NT2/D1 (cell line): ENCODE results near the gene UMAD1.

Source experiments
- DNase-seq: peaks from one replicate; pipeline ENCODE4 v3.0.0-alpha.2; 2011; ENCODE audit warnings: low read depth, low spot score
- H3K27me3 ChIP-seq: 2 replicates; pipeline ENCODE4 v1.6.0; 2011; ENCODE audit warnings: mild to moderate bottlenecking; ENCODE audit not compliant: insufficient read length, insufficient read depth
- H3K36me3 ChIP-seq: 2 replicates; pipeline ENCODE4 v1.6.1; 2011; ENCODE audit warnings: mild to moderate bottlenecking, low read length, mixed read lengths; ENCODE audit not compliant: insufficient read depth, insufficient read length
- H3K4me1 ChIP-seq: 2 replicates; pipeline ENCODE4 v1.5.1; 2011; ENCODE audit not compliant: insufficient read depth, insufficient read length
- H3K4me3 ChIP-seq: 2 replicates; pipeline ENCODE4 v1.5.1; 2011; ENCODE audit warnings: low read depth; ENCODE audit not compliant: insufficient read length
- H3K9ac ChIP-seq: 2 replicates; pipeline ENCODE4 v1.6.0; 2011; ENCODE audit warnings: low read depth; ENCODE audit not compliant: insufficient read length
- H3K9me3 ChIP-seq: 2 replicates; pipeline ENCODE4 v1.5.1; 2011; ENCODE audit warnings: mild to moderate bottlenecking, low read length; ENCODE audit not compliant: insufficient read depth
- SUZ12 ChIP-seq: IDR thresholded peaks from 2 replicates; pipeline ENCODE4 v1.6.1; 2011; ENCODE audit not compliant: insufficient read length, insufficient read depth; ENCODE audit errors: extremely low read depth
- YY1 ChIP-seq: IDR thresholded peaks from 2 replicates; pipeline ENCODE4 v1.6.1; 2011; ENCODE audit not compliant: insufficient read length, insufficient read depth
- ZNF274 ChIP-seq: IDR thresholded peaks from 2 replicates; pipeline ENCODE4 v1.6.1; 2011; ENCODE audit warnings: mild to moderate bottlenecking, low read depth, low read length

UMAD1 gene

GRCh38 chr7:7737674-7738073, 97.1 kb downstream of the UMAD1 start:
- Histone ChIP-seq H3K4me1 (no peaks in the 10 kb centered on the region), H3K9me3 (no peaks in the 10 kb centered on the region), H3K4me3 (no peak overlapping the region), H3K36me3 (no peaks in the 10 kb centered on the region), H3K27me3 (no peaks in the 10 kb centered on the region), H3K9ac (no peak overlapping the region)
- TF ChIP-seq ZNF274 (no peak), YY1 (no peak), SUZ12 (no peak)
- no peak for DNase-seq

- Histone ChIP-seq H3K9me3 (no peaks in the 10 kb centered on the region), H3K4me3 (no peak overlapping the region), H3K36me3 (no peaks in the 10 kb centered on the region), H3K4me1 (no peaks in the 10 kb centered on the region), H3K27me3 (no peaks in the 10 kb centered on the region), H3K9ac (no peak overlapping the region)
- DNase-seq = no peak
- TF ChIP-seq YY1 = no peak
- no peak for TF ChIP-seq SUZ12
- TF ChIP-seq ZNF274 = no peak
These were observed 97.6 kb downstream of the UMAD1 start for GRCh38 chr7:7738177-7738576.

GRCh38 chr7:7738622-7739021, 98.1 kb downstream of the UMAD1 start:
- H3K4me1 ChIP-seq = no peaks in the 10 kb centered on the region
- H3K36me3 ChIP-seq = no peaks in the 10 kb centered on the region
- no peaks in the 10 kb centered on the region for H3K9me3 ChIP-seq
- H3K27me3 ChIP-seq = no peaks in the 10 kb centered on the region
- no peak overlapping the region for H3K4me3 ChIP-seq
- no peak for TF ChIP-seq YY1
- TF ChIP-seq ZNF274 = no peak
- TF ChIP-seq SUZ12 = no peak
- DNase-seq = no peak
- H3K9ac ChIP-seq = no peak overlapping the region

GRCh38 chr7:7739204-7740036, 98.9 kb downstream of the UMAD1 start:
- DNase-seq = no peak
- no peak for TF ChIP-seq SUZ12
- no peaks in the 10 kb centered on the region for H3K27me3 ChIP-seq
- H3K36me3 ChIP-seq = no peaks in the 10 kb centered on the region
- no peaks in the 10 kb centered on the region for H3K4me1 ChIP-seq
- H3K4me3 ChIP-seq = no peak overlapping the region
- no peak overlapping the region for H3K9ac ChIP-seq
- H3K9me3 ChIP-seq = no peaks in the 10 kb centered on the region

GRCh38 chr7:7740037-7740355, 99.4 kb downstream of the UMAD1 start:
- Histone ChIP-seq H3K4me3 (no peak overlapping the region), H3K9me3 (no peaks in the 10 kb centered on the region), H3K4me1 (no peaks in the 10 kb centered on the region), H3K27me3 (no peaks in the 10 kb centered on the region), H3K9ac (no peak overlapping the region), H3K36me3 (no peaks in the 10 kb centered on the region)
- no peak for DNase-seq
- no peak for TF ChIP-seq ZNF274
- no peak for TF ChIP-seq YY1
- no peak for TF ChIP-seq SUZ12

- TF ChIP-seq SUZ12 = no peak
- no peak for TF ChIP-seq YY1
- no peak for TF ChIP-seq ZNF274
These were observed 101.7 kb downstream of the UMAD1 start for GRCh38 chr7:7742223-7742622.

GRCh38 chr7:7745258-7745657, 104.7 kb downstream of the UMAD1 start:
- DNase-seq = no peak
- H3K9ac ChIP-seq = no peak overlapping the region
- H3K27me3 ChIP-seq = no peaks in the 10 kb centered on the region
- H3K4me3 ChIP-seq = no peak overlapping the region
- no peaks in the 10 kb centered on the region for H3K36me3 ChIP-seq
- H3K4me1 ChIP-seq = no peaks in the 10 kb centered on the region
- TF ChIP-seq YY1 (no peak), ZNF274 (no peak), SUZ12 (no peak)
- no peaks in the 10 kb centered on the region for H3K9me3 ChIP-seq

More at GRCh38 chr7:7742223-7742622, 101.7 kb downstream of the UMAD1 start:
- Histone ChIP-seq H3K4me1 (no peaks in the 10 kb centered on the region), H3K27me3 (no peaks in the 10 kb centered on the region), H3K9ac (no peak overlapping the region), H3K9me3 (no peaks in the 10 kb centered on the region), H3K4me3 (no peak overlapping the region), H3K36me3 (no peaks in the 10 kb centered on the region)
- DNase-seq = no peak

- Histone ChIP-seq H3K4me1 (no peaks in the 10 kb centered on the region), H3K27me3 (no peaks in the 10 kb centered on the region), H3K4me3 (no peak overlapping the region), H3K36me3 (no peaks in the 10 kb centered on the region), H3K9me3 (no peaks in the 10 kb centered on the region), H3K9ac (no peak overlapping the region)
- no peak for DNase-seq
- TF ChIP-seq YY1 (no peak), ZNF274 (no peak), SUZ12 (no peak)
These were observed 105.4 kb downstream of the UMAD1 start for GRCh38 chr7:7745966-7746365.
